GM10266 (cell line): ENCODE measurements around the gene MMS22L.

ENCODE experiments used
- DNase-seq: peaks from one replicate; pipeline ENCODE4 v3.0.0; 2012; ENCODE audit errors: extremely low spot score
- TF ChIP-seq, protein P1 (sequence below): IDR thresholded peaks from 2 replicates; pipeline ENCODE4 v1.5.1; 2012; ENCODE audit warnings: mild to moderate bottlenecking, low read depth; ENCODE audit not compliant: control insufficient read depth, insufficient read depth; ENCODE audit errors: missing control alignments

Gene MMS22L

DNA sequence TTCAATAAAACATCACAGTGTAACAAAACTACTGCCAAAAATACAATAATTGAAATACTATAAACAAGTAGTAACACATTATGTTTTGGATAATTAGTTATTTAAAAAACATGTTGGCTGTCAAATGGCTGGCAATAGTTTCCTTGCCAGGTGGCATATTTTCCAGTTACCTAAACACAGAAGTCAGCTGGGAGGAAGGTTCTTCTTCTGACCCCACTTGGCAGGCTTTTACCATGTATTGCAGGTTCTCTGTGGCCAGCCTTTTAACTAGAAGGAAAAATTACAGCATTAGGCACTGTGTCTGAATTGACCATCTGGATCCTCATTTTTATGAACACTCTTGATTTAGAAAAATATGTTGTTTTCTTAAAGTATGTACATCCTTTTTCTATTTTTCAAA lies 131.4 kb downstream of the MMS22L start:
- no peak for DNase-seq
- TF ChIP-seq, protein P1, sequence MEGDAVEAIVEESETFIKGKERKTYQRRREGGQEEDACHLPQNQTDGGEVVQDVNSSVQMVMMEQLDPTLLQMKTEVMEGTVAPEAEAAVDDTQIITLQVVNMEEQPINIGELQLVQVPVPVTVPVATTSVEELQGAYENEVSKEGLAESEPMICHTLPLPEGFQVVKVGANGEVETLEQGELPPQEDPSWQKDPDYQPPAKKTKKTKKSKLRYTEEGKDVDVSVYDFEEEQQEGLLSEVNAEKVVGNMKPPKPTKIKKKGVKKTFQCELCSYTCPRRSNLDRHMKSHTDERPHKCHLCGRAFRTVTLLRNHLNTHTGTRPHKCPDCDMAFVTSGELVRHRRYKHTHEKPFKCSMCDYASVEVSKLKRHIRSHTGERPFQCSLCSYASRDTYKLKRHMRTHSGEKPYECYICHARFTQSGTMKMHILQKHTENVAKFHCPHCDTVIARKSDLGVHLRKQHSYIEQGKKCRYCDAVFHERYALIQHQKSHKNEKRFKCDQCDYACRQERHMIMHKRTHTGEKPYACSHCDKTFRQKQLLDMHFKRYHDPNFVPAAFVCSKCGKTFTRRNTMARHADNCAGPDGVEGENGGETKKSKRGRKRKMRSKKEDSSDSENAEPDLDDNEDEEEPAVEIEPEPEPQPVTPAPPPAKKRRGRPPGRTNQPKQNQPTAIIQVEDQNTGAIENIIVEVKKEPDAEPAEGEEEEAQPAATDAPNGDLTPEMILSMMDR, result no peak

DNA sequence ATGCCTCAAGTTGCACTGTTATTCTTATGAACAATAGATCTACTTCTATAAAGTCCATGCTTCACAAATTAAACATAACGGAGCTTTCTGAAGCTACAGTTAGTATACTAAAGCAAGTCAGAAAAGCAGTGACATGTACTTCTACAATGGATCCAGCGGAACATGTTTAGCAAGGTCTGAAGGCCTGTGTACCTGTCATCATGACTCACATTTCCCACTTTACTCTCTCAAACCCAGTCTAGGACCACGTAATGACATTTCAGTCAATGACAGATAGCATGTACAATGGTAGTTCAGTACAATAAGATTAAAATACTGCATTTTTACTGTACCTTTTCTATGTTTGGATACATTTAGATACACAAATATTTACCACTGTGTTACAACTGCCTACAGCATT lies 132.1 kb downstream of the MMS22L start:
- no peak for DNase-seq
- TF ChIP-seq, protein P1, result no peak

DNA sequence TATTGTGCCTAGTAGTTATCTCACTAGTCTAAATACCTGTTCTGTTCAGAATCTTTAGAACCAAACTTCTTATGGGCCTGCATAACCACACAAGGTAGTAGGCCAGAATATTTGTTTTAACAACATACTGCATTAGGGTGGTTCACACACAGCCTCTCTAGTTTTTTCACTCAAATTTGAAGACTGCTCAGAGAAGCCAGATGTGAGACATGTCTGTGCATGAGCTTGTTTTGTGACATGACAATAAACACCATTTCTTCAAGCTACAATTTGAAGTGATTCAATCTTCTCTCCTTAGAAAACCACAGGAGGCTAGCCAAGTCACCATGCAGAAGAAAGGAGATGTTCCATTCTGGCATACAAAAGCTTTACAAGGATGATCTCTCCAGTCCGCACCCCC lies 135.6 kb downstream of the MMS22L start:
- TF ChIP-seq, protein P1, result no peak
- no peak for DNase-seq

DNA sequence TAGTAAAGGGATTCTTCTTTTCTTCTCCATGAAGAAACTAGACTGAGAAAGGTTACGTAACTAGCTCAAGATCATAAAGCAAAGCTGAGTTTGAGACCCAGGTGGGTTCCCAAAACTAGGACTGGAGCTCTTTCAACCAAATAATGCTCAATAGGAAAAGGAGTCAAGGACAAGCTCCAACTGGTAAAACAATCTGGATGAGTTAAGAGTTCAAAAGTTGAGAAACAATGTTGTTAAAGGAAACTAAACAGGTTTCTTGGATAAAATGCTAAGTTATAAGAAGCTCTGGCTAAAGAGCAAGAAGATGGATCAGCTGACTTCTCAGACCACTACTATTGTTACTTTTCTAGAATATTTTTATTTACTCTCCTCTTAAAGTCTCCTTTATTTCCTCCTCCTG lies 137.3 kb downstream of the MMS22L start:
- TF ChIP-seq, protein P1, result no peak
- DNase-seq, result no peak

DNA sequence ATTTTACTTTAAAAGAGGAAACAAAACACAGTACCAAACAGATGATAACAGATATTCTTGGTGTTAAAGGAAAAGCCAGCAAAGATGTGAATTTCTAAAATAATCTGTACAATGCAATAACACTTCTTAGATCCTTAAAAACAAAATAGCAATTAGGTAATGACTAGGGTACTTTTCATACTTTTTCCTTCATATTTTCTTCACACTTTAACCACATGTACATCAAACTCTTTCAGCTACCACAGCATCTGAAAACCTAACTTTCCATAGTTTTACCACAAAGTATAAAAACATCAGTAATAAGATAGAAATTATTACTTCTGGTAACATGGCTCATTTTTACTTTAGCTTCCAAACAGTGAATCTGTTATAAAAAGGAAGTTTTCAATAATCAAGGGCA lies 141.3 kb downstream of the MMS22L start:
- no peak for DNase-seq
- TF ChIP-seq, protein P1, result no peak

DNA sequence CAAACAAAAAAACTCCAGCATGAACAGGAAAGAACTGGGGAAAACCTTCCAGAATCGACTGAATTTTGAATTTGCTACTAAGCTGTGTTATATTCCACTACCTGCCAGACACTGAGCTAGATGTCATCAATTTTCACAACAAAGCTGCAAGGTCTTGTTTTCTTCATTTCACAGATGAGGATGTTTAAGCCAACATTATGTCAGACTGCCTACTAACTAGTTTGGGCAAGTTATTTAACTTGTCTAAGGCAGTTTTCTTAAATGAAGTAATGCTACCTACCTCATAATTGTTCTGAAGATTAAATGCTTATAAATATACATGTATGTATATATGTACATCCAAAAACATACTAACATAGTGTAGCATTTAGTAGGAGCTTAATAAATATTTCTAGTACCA lies 144.4 kb downstream of the MMS22L start:
- TF ChIP-seq, protein P1, result no peak
- DNase-seq, result no peak

DNA sequence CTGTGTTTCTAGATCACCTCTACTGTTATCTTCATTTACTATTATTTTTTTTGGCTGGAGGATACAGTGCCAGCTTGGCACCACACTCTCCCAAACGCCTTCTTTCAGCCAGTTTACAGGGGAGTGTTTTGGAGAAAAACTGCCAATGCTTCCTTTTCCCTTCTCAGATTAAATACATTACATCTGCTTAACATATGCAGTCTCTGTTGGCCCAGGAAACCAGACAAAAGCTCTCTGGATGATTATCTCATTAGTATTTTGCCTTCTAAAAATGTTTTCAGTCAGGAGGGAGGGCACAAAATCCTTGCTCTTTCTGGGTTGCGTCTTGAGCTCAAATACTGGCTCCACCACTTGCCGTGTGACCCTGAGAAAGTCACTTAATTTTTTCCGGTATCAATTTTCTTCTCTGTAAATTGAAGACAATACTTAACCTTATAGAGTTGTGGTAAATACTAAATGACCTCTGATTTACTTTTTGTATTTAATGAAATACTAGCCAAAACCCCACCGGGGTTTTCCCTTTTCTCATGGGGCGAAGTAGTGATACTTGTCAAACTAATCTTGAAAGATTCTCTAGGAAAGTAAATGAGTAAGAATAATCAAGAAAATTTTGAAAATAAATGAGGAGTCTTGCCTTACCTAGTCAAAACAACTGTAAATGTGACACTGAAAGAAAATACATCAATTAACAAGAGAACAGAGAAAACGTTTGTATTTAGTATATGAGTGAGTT lies 146.2 kb downstream of the MMS22L start:
- TF ChIP-seq, protein P1, result no peak
- DNase-seq, result peak; percentile 8
